Measurements from ENCODE around the gene CLIC4.

GRCh38 chr1:24860841-24861240 is 115.6 kb downstream of the CLIC4 start:
- TF ChIP-seq CREB5 (CRISPR knock-in tag; IDR thresholded peaks at IDR 0.05; ENCODE audit: low read depth) (no peak), PATZ1 (CRISPR knock-in tag; IDR thresholded peaks at IDR 0.05; ENCODE audit: borderline replicate concordance) (no peak), ZFP30 (CRISPR knock-in tag; IDR thresholded peaks at IDR 0.05) (no peak), POU6F1 (CRISPR knock-in tag; IDR thresholded peaks at IDR 0.05; ENCODE audit: borderline replicate concordance, low read depth) (no peak), PPARA (CRISPR knock-in tag; IDR thresholded peaks at IDR 0.05; ENCODE audit: borderline replicate concordance) (no peak), TSHZ2 (CRISPR knock-in tag; IDR thresholded peaks at IDR 0.05) (no peak)
